Measurements from ENCODE around the gene NRSN2.
"Not testable (repeated sequence)": the region's sequence is repeated elsewhere in the genome, so short reads cannot be mapped to it uniquely, and the experiment has no call there.

NRSN2 gene

DNA sequence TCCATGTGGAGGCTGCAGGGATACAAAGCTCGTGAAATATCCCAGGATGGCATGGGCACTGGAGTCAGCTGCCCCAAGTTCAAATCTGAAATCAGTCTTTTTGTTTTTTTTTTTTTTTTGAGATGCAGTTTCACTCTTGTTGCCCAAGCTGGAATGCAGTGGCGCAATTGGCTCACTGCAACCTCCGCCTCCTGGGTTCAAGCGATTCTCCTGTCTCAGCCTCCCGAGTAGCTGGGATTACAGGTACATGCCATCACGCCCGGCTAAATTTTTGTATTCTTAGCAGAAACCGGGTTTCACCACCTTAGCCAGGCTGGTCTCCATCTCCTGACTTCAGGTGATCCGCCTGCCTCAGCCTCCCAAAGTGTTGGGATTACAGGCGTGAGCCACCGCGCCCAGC, 30.7 kb downstream of the NRSN2 start:
- DNase-seq = not testable (repeated sequence)

DNA sequence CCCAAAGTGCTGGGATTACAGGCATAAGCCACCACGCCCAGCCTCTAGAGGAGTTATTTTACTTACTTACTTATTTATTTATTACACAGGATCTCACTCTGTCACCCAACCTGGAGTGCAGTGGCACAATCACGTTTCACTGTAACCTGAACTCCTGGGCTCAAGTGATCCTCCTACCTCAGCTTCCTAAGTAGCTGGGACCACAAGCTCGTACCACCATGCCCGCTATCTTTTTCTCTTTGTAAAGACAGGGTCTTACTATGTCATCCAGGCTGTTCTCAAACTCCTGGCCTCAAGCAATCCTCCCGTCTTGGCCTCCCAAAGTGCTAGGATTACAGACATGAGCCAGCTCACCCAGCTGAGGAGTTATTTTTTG, 32.0 kb downstream of the NRSN2 start:
- no peak for DNase-seq

DNA sequence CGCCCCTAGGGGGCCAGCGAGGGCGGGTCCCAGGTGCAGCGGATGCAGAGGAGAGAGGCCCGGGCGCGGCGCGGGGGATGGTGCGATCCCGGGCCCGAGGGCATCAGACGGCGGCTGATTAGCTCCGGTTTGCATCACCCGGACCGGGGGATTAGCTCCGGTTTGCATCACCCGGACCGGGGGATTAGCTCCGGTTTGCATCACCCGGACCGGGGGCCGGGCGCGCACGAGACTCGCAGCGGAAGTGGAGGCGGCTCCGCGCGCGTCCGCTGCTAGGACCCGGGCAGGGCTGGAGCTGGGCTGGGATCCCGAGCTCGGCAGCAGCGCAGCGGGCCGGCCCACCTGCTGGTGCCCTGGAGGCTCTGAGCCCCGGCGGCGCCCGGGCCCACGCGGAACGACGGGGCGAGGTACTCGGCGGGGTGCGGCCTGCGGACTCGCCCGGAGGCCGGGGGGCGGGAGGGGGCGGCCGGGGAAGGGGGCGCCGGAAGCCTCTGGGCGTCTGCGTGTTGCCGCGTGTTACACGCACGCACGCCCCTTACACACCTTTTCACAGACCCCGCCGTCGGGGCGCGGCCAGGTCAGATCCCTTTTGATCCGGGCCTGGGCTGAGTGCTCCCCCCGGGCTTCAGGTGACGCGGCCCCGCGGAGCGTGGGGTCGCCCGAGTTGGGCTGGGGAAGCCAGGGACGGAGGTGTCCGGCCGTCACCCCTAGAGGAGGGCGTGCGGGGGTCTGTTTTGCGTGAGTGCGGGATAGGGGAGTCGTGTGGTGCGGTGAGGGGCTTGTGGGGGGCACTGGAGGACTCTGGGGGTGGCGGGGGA, 34.1 kb downstream of the NRSN2 start:
- DNase-seq = peak; percentile 55

DNA sequence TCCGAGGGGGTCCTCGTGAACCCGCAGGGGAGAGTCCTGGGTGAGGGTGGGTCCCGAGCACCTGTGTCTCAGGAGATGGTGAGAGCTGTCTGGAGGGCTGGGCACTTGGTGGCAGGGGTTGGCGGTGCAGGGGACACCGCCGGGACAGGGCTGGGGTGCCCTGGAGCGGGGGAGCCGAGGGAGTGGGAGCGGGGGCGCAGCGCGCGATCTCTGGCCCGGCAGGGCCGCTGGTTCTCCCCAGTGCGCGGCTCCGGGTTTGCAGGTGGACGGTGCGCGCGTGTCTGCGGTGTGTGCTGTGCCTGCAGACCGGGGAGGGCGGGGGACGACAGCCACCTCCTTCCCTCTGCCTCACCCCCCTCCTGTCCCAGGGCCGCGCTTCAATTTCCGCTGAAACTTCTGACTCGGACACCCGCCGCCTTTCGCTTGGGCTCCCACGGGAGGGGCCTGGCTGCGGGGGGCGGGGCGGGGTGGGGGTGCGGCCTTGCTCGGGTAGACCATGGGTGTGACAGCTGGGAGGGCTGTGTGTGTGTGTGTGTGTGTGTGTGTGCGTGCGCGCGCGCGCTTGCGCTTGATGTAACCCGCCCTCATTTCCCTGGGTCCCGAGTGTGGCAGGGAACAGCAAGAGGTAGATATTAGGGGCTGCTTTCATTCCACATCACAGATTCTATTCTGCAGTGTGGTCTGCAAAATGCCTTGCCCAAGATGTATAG, 34.8 kb downstream of the NRSN2 start:
- peak; percentile 84 for DNase-seq

DNA sequence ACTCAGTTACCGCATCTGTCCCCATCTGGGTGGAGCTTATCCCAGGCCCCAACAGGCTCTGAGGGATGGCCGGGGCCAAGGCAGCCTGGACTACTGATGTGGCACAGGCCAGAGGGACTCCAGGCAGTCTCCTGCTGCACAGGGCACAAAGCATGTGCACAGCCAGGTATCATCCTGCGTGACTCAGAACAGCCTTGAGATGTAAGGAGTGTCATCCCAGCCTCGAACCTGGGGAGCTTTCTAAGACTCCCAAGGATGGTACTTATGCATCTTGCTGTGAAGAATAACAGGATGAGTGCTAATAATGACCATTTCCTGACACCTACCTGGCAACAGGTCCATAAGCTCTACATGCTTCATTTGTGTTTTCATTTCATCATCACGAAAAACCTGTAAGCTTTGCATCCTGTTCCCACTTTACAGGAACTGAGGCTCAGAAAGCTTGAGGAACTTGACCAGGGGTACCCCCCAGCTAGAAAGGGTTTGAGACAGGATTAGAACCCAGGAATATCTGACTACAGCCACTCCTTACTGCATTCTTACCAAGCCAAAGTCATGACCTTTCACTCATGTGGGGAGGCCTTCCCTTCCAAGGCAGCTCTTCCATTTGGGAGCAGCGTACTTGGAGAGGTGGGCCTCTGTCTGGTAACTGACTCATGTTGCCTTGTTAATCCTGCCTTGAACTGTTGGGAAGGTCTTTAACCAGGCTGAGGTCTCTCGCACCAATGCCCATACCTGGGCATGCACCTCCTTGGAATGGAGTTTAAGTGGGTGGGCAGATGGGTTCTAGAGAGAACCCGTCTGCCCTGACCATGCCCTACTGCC, 35.6 kb downstream of the NRSN2 start:
- DNase-seq = no peak

DNA sequence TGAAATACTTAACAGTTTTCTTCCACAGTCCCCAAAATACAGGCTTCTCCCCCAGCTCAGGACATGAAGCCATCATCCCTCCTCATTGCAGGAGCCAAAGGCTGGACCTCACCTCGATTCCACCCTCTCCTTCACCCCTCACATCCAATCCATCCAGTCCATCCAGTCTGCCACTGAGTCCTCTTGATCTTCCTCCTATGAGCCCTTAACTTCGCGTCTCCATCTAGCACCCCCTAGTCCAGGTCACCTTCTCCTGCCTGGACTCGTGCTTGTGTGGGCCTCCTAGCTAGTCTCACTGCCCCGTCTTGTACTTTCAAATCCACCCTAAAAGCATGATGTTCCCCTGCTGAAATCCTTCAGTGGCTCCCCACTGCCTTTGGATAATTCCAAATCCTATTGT, 37.0 kb downstream of the NRSN2 start:
- no peak for DNase-seq

DNA sequence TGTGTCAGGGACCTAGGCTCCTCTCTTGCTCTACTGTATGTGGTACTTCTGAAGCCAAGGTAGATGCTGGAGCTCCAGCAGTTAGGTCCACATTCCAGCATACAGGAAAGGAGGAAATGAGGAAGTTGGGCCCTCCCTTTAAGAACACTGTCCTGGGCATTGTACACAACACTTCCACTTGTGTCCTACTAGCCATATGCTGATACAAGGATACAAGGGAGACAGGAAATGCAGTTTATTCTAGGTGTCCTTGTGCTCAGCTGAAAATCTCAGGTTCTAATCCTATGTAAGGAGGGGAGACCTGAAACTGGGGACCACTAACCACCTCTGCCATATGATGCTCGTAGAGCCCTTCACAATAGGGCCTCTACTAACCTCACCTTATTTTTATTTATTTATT, 37.8 kb downstream of the NRSN2 start:
- DNase-seq = no peak

DNA sequence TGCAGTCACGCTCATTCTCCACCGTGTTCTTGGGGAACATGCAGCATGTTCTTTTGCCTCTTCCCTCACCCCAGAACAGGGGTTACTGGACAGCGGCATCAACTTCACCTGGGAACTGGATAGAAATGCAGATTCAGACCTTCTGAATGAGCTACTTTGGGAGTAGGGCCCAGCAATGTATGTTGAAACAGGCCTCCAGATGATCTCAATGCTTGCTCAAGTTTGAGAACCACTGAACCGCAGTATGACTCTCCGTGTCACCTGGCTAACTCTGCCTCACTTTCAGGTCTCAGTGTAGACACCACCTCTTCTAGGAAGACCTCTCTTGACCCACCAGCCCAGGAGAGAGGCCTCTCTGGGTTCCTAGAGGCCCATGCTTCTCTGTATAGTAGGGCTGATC, 38.5 kb downstream of the NRSN2 start:
- no peak for DNase-seq

DNA sequence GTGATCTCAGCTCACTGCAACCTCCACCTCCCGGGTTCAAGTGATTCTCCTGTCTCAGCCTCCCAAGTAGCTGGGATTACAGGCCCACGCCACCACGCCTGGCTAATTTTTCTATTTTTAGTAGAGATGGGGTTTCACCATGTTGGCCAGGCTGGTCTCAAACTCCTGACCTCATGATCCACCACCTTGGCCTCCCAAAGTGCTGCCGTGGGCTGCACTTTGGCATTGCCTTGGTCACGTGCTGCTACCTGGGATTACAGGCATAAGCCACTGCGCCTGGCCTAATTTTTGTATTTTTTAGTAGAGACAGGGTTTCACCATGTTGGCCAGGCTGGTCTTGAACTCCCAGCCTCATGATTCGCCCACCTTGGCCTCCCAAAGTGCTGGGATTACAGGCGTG, 39.7 kb downstream of the NRSN2 start:
- DNase-seq = not testable (repeated sequence)

DNA sequence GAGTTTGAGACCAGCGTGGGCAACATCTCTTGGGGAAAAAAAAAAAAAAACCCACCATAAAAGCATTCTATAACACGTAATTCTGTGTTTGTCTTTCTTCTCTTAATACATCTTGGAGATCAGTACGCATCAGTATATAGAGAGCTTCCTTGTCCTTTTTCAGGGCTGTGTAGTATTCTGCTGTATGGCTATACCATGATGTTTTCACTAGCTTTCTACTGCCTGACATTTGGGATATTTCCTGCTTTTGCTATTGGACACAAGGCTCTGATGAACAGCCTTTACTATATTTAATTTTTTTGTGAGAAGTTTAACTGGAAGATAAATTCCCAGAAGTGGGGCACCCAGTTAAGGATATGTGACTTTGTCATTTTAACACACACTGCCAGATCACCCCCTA, 40.6 kb downstream of the NRSN2 start:
- DNase-seq = no peak

DNA sequence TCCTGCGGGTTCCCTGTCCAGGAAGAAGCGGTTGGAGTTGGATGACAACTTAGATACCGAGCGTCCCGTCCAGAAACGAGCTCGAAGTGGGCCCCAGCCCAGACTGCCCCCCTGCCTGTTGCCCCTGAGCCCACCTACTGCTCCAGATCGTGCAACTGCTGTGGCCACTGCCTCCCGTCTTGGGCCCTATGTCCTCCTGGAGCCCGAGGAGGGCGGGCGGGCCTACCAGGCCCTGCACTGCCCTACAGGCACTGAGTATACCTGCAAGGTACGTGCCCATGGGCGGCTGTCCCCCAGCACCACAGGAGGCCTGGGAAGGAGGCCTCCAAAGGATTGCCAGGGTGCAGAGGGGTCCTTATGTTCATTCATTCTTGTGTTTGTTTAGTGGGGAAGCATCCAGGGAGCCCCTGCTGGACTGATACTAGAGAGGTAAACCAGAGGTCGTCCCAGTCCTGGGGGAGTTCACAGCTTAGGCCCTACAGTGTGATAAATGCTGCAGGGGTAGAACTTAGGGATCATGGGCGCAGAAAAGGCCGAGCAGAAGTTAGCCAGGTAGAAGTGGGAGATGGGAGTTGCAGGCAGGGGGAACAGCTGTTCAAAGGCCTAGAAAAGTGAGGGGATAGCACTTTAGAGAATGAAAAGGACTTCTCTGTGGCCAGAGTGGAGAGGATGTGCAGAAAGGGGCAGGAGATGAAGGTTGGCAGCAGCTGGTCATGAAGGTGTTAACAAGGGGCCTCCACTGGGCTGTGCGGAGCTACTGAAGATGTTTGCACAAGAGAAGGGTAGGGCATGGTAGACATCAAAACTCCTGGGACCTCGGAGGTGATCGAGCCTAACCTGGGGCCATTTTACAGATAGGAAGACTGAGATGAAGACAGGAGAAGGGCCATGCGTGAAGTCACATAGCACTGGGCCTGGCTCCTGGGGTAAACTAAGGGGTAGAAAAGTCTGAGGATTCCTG, 41.4 kb downstream of the NRSN2 start:
- DNase-seq = no peak

DNA sequence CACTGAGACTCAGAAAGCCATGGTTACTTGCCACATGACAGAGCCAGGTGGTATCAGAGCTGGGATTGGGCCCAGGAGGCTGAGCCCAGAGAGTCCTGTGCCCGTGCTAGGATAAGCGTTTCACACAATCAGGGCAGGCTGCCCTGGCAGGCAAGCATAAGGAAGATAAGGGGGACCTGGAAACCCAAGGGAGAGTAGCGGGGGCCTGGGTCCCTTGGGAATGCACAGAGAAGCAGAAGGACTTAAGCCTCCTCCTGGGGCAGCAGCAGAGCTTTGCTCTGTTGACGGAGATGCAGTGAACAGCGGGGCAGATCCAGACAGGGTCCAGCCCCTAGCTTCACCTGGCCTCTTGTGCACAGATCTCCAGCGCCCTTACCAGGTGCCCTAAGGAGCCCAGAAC, 42.3 kb downstream of the NRSN2 start:
- no peak for DNase-seq

DNA sequence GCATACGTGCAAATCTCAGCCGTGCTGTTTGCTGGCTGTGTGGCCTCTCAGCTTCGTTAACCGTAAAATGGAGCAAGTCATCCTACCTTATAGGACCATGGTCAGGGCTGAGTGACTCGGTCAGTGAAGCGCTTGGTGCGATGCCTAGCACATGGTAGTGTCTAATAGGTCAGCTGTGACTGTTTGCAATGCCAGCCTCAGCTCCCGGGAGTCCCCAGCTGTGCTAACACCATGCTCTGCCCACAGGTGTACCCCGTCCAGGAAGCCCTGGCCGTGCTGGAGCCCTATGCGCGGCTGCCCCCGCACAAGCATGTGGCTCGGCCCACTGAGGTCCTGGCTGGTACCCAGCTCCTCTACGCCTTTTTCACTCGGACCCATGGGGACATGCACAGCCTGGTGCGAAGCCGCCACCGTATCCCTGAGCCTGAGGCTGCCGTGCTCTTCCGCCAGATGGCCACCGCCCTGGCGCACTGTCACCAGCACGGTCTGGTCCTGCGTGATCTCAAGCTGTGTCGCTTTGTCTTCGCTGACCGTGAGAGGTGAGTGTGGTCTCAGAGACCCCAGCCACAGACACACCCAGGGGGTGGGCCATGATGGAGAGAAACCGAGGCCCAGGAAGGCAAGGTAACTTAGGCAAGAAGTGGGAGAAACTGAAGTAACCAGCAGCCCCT, 44.3 kb downstream of the NRSN2 start:
- no peak for DNase-seq

DNA sequence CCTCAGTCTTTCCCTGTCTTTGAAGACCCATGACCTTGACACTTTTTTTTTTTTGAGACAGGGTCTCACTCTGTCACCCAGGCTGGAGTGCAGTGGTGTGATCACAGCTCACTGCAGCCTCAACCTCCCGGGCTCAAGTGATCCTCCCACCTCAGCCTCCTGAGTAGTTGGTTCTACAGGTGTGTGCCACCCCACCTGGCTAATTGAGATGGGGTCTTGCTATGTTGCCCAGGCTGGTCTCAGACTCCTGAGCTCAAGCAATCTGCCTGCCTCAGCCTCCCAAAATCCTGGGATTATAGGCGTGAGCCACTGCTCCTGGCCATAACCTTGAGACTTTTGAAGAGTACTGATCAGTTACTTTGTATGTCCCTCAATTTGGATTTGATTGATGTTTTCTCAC, 46.4 kb downstream of the NRSN2 start:
- not testable (repeated sequence) for DNase-seq

DNA sequence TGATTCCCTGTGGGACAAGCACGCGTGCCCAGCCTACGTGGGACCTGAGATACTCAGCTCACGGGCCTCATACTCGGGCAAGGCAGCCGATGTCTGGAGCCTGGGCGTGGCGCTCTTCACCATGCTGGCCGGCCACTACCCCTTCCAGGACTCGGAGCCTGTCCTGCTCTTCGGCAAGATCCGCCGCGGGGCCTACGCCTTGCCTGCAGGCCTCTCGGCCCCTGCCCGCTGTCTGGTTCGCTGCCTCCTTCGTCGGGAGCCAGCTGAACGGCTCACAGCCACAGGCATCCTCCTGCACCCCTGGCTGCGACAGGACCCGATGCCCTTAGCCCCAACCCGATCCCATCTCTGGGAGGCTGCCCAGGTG, 49.3 kb downstream of the NRSN2 start:
- no peak for DNase-seq

DNA sequence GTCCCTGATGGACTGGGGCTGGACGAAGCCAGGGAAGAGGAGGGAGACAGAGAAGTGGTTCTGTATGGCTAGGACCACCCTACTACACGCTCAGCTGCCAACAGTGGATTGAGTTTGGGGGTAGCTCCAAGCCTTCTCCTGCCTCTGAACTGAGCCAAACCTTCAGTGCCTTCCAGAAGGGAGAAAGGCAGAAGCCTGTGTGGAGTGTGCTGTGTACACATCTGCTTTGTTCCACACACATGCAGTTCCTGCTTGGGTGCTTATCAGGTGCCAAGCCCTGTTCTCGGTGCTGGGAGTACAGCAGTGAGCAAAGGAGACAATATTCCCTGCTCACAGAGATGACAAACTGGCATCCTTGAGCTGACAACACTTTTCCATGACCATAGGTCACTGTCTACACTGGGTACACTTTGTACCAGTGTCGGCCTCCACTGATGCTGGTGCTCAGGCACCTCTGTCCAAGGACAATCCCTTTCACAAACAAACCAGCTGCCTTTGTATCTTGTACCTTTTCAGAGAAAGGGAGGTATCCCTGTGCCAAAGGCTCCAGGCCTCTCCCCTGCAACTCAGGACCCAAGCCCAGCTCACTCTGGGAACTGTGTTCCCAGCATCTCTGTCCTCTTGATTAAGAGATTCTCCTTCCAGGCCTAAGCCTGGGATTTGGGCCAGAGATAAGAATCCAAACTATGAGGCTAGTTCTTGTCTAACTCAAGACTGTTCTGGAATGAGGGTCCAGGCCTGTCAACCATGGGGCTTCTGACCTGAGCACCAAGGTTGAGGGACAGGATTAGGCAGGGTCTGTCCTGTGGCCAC, 49.9 kb downstream of the NRSN2 start:
- DNase-seq = no peak

DNA sequence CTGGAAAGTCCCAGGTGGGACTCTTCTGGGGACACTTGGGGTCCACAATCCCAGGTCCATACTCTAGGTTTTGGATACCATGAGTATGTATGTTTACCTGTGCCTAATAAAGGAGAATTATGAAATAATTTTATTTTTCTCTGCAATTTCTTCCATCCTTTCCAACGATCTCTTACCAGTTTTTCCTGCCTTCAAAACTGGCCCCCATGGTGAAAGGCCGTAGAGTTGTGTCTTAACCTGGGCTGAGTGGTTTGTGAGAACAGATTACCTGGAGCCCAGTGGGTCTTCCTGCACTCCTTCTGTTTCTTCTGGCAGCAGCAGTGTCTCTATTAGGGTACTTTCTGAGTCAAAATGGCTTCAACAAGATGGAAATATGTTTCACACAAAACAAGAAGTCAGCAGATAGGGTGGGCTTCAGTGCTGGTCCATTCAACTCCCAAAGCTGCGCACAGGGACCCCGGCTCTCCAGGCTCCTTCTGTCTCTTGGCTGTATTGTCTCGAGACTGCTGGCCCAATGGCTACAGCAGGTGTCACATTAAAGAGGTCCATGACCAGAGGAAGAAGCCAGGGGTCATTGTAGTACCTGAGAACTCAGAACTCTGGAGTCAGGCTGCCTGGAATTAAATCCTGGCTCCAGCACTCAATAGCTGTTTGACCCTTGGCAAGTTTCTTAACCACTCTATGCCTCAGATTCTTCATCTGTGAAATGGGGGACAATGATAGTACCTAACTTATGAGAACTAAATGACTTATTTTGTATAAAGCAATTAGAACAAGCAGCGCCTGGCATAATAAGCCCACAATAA, 50.7 kb downstream of the NRSN2 start:
- no peak for DNase-seq

DNA sequence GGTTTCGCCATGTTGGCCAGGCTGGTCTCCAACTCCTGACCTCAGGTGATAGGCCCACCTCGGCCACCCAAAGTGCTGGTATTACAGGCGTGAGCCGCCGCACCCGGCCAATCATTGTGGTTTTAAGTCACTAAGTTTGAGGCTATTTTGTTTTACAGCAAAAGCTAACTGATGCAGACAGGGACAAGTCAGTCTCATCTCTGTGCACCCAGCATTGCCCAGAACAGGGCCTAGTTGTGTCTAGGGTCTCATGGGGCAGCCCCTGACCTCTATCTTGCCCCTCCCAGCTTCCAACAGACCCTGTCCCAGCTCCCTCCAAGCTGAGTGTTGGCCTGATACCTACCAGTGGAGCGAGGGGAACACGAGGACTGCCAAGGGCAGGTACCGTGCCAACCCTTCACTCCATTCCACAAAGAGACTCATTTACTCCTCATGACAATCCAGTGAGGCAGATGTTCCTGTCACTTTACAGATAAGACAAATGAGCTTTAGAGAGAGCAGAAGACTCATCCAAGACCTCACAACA, 52.3 kb downstream of the NRSN2 start:
- DNase-seq = no peak

DNA sequence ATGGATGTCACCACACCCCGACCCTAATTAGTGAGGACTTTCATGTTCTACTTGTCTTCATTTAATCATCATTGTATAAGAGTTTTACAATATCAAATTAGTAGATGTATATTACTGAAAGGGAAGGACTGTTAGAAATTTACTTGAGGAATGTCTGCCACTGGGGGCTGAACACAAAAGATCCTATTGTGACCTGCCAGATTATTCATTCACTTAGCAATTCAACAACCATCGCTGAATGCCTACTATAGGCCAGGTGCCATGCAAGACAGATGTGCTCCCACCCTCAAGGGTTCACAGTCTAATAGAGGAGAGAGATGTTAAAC, 53.2 kb downstream of the NRSN2 start:
- no peak for DNase-seq
